HG03460 (cell line): ENCODE data around the gene EPHX1.

Experiments
- ATAC-seq: cut with Tn5 transposase; IDR thresholded peaks from one replicate; pipeline ENCODE4 v1.9.1; 2021; ENCODE audit not compliant: unreplicated experiment

The EPHX1 gene

DNA sequence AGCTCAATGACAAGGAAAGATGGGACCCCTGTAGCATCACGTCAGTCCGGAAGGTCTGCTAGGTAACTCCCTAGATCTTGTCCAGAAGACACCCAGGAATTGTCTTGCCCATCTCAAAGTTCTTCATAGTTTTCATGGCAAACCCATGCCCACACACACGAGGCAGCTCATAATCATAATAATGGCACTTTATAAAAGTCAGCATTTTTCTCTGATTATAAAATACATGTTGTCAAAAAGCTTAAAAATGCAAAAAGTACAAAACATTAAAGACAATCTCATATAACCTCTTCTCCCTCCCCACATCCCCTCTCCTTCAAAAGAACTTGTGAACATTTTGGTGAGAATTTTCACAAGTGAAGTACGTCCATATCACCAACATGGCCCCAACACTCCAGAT is 30.8 kb downstream of the EPHX1 start:
- ATAC-seq, result no peak

DNA sequence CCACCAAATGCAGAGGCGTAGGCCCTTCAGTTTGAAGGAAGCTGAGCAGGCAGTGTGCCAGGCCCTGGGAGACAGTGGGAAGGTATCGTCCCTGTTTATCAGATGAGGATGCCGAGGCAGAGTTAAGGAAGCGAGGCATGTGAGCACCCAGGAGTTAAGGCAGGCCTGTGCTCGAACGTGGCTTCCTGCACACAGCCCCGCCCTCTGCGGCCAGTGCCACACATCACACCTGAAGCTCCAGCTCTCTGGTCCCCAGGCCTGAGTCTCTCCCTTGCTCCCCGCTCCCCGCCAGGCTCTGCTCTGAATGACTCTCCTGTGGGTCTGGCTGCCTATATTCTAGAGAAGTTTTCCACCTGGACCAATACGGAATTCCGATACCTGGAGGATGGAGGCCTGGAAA is 32.1 kb downstream of the EPHX1 start:
- no peak for ATAC-seq

DNA sequence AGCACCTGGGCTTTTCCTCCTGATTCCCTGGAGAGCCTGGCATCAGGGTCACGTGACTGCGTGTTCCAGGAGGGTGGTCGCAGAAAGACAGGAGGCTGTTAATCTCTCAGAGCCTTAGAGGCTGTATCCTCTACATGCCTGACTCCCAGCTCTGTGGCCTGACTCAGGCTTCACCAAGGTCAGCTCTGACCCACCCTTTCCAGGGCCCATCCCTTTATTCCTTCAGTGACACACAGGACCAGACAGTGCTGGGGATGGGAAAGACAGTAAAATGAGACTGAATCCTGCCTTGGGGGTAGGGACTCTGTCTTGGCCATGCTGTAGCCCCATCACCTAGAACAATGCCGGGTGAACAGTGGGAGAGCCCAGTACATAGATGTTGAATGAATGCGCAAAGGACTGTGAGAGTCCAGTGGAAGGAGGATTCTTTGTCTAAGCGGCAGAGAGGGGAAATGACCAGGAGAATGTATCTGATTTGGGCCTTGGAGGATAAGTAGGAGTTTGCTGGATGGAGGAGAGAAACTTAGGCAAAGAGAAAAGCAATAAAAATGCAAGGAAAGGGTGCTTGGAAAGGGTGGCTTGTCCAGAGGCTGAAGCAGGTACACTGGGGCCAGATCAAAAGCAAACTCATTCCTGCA is 33.0 kb downstream of the EPHX1 start:
- no peak for ATAC-seq

DNA sequence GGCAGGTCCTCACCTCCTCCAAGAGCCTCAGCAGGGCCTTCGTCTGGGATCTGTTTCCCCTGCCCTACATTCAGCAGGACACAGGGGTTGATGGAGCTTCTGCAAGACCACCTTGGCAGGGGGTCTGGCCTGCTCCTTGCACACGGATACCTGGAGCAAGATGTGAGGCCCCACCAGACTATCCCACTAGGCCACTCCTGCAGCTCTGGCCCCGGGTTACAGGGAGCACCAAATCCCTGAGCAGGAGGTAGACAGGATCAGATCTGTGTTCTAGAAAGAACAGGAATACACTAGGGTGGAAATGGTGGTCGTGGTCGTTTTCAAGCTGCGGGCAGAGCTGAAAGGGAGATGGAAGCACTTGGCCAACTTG is 33.5 kb downstream of the EPHX1 start:
- no peak for ATAC-seq

DNA sequence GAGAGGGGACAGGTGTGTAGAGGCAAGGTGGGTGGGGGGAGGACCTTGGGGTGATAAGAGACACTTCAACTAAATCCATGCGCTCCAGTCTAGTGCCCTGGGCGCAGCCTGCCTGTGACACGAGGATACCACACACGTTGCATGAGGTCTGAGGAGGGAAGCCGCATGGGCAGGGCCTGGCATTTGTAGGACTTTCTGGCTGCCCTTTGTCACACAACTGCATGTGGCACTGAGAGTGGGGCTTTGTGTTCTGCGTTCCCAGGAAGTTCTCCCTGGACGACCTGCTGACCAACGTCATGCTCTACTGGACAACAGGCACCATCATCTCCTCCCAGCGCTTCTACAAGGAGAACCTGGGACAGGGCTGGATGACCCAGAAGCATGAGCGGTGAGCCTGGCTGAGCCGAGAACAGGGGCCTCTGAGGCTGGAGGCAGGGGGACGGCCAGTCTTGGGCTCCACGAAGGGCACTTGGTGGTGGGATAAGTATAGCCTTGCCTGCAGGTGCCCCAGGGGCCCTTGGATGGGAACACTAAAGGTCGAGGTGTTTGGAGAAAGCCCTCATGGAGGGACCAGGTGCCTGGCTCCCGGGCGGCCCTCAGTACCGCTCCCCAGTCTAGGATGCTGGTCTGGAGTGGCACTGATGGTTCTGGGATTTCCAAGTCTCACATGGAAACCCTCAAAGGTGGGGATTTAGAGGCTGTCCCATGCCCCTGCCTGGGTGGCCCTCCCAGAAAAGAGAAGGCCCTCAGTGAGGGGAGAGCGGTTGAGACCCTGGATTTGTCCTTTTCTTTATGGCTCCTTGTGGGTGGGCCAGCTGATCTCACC is 34.5 kb downstream of the EPHX1 start:
- ATAC-seq, result no peak

DNA sequence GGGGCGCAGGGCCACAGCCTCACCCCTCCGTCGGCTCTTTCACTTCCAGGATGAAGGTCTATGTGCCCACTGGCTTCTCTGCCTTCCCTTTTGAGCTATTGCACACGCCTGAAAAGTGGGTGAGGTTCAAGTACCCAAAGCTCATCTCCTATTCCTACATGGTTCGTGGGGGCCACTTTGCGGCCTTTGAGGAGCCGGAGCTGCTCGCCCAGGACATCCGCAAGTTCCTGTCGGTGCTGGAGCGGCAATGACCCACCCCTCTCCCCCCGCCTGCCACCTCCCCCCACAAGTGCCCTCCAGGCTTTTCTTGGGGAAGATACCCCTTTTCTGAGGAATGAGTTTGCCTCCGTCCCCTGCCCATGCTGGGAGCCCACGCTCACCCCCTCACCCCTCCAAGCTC is 35.2 kb downstream of the EPHX1 start:
- no peak for ATAC-seq

DNA sequence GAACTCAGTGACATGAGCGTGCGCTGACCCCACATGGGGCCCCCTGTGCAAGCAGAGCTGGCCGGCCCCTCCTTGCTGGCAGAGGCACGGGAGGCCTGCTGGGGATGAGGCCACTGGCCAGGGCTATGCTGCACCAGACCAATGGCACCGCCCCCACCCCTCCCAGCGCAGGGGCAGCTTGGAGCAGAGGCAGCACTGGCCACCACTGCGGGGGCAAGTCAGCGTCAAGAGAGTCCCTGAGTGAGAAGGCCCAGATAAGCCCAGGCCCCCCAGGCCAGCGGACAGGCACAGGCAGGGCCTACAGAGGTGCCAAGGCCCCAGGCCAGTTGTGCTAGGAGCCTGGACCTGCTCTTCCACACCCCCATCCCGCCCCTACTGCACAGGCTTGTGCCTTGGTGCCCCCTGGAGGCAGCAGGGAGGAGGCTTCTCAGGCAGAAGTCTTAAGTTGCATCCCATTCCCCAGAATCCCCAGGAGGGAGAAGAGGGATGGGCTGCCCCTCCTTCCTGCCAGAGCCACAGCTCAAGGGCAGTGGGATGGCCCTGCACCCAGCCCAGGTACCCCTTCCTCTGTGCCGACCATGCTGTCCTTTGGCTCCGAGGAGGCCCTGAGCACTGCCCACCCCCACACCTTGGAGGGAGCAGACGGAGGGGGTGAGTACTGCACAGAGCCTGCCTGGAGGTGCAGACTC is 35.8 kb downstream of the EPHX1 start:
- ATAC-seq, result no peak

DNA sequence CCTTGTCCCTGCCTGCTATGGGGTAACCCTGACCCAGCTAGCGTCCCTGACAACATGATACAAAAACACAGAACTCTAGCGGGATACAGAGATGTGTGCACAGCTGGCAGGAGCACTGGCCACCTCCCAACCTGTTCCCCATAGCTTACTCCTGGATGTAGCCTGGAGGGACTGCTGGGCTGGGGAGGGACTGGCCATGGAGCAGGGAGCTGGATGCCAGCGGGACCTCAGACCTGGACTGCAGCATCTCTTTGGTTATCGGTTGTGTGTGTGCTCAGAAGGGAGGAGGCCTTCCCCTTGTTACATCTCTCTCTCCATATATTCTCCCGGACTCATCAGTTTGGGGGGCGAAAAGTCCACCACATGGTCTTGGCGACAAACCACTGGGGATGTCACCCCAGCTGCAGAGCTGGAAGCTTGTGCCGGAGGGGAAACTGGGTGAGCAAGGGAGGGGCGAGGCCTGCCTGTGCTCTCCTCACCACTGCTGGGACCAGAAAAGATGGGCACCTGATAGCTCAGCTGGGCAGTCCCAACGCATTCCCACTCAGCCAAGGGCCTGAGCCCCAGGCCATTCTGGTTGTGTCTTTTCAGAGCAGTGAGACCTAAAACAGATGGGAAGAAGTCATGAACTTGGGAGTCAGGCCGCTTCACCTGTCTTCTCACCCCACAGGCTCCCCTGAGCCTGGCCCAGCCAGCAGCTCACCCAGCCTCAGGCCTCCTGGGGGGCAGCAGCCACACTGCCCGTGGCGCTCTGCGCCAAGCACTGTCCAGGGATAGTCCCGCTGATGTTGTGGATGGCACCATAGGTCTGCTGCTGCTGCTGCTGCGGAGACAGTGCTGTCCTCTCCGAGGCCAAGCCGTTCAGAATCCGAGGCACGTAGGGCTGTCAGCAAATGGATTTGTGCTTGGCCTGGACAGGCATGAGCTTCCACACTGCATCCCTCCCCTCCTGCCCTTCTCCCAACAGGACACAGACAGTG is 36.7 kb downstream of the EPHX1 start:
- no peak for ATAC-seq

DNA sequence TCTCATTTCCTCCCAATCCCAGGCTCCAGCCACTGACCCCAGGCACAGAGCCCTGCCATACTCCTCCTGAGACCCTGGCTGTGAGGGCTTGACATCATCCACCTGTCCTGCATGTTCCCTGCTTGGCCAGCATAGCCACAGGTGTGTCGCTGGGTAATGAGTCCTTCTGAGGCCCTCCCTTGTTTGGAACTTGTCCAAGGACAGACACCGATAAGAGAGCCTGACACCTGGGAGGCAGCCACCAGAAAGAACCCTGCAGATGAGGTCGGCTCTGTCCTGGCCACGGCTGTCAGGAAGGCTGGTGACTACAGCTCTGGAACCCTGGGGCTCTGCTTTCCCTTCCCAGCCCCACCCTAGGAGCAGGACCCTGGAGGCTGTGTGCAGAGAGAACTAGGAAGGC is 37.7 kb downstream of the EPHX1 start:
- no peak for ATAC-seq

DNA sequence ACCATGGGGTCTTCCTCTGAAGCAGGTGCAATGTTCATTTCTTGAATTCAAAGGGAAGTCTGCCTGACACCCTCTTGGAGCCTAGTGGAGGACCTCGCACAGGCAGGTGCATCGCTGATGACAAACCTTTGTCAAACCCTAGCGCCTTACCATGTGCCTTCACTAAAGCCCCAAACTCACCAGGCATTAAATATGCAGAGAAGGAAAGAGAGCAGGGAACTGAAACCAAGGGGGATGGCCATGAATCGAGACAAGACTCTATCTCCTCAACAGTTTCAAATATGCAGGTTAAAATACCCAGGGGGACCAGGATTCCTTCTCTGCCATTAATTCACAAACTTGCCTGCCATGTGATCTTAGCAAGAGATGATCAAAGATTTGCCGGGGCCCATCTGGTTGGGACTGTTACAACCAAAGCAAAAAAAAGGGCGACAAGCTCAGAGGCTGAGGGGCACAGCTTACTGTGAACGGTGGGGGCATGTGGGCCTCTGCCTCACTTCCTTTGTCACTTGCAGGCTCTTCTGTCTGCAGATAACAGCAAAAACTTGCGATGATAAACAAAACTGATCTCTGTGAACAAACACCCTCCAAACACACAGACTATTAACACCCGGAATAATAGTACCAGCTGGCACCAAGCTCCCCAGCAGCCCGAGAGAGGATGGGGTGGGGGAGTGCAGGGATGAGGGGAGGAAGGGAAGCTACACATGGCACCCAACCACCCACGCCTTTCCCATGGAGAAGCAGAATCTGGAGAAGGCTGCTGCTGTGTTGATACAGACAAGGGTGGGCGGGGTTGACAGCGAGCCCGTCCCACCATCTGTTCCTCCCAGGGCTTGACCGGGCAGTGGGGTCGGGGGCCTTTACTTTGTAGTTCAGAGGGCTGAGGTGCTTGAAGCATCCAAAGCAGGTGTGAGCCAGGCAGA is 38.4 kb downstream of the EPHX1 start:
- ATAC-seq, result peak; percentile 65

DNA sequence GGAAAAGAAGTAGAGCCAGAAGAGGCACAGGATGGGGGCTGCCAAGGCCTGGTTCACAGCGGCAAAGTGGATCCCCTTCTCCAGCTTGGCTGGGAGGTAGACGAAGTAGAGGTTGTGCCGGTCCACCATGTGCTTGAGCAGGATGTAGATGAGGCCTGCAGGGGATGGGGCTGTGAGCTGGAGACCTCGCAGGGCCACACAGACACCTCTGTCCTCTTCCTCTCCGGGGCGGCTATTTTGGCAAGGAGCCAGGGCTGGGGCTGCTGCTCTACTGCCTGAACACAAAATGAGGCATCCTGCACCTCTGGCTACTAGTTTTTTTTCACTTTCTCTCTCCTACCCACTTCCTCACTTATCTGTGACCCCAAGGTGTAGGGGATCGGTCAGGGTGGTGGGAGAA is 40.0 kb downstream of the EPHX1 start:
- ATAC-seq, result no peak

DNA sequence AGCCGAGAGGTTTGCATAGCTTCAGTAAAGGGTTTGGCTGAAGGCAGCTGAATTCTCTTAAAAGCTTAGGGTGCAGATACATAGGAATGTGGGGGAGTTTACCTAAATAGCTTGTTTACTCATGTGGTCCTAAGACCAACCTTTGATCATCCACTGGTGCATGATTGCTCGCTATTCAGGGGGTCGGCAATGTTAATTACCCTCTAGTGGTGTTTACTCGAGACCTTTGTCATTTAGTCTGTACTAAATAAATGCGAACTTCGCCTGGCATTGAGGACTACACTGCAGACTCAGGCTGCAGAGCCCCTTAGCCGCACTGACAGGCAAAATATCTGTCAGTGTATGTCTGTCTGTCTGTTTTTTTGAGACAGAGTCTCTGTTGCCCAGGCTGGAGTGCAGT is 40.4 kb downstream of the EPHX1 start:
- ATAC-seq, result no peak

DNA sequence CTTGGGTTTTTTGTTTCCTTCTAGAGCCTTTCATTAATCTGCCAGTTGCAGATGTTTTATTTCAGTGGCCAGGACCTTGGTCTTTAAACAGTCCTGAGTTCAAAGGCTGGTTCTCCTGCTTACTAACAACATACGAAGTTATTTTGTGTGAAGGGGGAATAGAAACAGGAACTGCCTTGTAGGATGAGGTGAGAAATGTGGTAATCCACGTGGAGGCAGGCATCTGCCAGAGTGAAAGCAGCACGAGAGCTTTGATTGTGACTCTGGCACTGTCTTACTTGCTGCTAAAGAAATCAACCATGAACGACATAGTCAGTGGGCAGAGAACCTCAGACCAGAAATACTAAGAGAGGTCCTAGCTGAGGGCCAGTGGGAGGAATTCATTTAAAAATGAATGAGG is 41.9 kb downstream of the EPHX1 start:
- ATAC-seq, result peak; percentile 43

DNA sequence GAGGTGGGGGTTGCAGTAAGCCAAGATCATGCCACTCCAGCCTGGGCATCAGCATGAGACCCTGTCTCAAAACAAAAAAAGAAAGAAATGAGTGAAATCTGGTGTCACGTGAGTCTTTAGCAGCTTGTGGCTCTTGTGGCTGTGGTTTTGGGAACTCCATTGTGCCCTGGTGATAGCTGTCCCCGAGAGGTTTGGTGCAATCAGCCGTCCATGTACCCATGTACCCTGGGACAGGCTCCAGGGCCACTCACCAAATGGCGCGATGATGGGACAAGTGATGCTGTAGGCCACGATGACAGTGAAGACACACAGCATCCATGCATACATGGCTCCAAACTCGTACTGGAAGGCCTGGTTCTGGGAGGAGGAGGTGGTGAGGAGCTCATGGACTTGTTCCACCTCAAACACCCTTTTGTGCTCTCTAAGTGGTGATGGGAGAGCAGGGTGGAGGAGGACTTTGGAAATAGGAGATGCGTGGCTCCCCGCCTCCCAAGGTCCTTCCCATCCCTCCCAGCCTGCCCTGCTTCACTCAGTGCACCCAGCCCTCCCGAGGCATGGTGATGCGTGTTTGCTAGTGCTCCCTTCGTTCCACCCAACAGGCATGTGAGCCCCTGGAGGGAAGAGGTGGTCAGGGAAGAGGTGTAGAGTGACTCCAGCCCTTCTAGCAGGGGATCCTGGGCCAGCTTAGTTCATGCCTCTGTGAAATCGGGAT is 42.6 kb downstream of the EPHX1 start:
- no peak for ATAC-seq

DNA sequence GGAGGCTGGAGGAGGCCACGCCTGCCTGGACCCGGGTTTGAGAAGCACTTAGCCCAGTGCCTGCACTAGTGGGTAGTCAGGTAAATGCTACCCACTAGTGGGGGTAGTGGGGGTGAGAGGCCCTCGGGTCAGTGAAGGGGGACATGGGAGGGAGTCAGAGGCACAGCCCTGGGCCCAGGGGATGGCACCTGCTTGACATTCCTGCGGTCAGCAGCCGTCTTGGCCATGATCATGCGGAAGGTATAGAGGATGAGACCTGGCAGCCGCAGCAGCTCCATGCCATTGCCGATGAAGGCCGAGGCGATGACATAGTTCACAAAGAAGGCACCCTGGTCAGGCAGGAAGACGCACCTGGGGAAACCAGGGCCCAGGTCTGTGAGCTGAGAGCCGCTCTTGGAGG is 43.5 kb downstream of the EPHX1 start:
- ATAC-seq, result no peak

DNA sequence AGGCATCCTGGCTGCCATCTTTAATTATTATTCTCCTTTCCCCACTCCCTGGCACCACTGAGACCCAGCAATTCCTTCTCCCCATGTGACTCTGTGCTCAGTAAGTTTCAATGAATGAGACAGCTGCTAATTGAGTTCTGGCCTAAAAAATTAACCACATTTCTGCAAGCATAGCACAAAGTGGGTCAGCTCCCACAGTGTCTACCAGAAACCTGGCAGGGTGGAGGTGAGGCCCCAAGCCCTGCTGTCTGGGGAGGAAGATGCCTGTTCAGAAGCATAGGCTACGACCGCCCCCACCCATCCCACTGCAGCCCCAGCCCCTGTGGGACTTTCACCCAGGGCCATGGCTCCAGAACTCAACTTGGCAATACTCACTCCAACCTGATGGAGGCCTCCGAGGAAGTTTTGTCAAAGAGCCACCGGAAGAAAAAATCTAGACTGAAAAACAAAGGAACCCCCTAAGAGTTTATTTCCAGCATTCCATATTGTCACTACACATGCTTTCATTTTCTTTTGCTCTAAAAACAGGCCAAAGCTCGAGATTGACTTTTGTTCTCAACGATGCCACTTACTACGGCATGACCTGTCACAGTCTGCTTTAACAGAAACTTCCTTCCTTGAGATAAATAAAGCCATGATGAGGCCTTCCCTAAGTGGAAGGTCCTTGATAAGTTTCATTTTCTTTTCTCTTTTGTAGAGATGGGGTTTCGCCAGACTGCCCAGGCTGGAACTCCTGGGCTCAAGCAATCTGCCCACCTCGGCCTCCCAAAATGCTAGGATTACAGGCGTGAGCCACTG is 45.8 kb downstream of the EPHX1 start:
- ATAC-seq, result no peak

DNA sequence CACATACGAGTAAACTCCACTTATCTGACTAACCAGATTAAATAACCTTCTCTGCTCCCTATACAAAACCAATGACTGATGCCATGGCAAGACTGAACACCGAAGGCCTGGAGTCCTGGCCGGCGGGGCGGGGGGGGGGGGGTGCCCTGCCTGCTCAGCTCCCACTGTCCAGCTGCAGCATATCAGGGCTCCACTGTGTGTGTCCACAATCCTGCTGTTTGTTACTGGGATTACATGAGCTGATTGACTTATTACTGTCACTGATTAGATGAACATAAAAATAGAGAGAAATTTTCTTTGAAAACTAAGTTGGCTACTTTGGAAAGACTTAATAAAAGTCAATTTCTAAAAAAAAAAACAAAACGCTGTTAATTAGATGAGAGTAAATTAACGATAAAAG is 47.3 kb downstream of the EPHX1 start:
- no peak for ATAC-seq

DNA sequence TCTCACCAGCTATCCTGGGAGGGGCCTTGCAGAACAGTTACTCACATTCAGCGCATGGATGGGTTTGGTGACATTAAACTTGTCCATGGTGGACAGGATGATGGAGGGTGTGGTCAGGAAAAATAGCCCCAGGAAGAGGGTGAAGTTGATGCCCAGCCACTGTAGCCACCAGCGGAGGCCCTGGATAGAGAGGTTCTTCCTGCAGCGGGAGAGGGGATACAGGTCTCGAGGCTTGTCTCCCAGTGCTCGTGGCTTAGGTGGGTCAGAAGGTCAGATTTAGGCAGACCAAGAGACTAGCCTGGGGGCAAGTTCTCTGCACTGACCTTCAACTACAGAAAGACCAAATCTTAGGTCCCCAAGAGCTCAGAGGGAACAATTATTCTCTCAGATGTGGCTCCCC is 49.2 kb downstream of the EPHX1 start:
- no peak for ATAC-seq

DNA sequence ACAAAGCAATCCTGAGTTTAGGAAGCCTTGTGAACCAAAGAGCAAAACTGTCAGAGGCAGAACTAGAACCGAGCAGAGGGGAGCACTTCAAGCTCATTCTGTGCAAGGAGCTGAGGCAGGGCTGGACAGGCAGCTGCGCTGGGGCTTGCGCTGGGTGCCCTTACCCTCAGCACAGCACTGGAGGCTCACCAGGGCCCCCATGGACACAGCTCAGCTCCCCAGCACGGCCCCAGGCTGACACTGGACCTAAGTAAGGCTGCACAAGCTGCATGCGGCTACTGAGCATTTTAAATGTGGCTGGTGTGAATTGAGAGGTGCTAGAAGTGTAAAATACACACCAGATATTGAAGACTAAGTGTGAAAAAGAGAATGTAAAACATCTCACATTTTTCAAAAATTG is 50.2 kb downstream of the EPHX1 start:
- no peak for ATAC-seq
